GM18519 (cell line): ENCODE results near the gene FAM118A.
"Not testable (repeated sequence)": the region's sequence is repeated elsewhere in the genome, so short reads cannot be mapped to it uniquely, and the experiment has no call there.

Source experiments
- ATAC-seq: cut with Tn5 transposase; IDR thresholded peaks from one replicate; pipeline ENCODE4 v1.9.1; 2021; ENCODE audit warnings: mild to moderate bottlenecking, moderate library complexity; ENCODE audit not compliant: unreplicated experiment, low FRiP score

FAM118A gene

GRCh38 chr22:45308391-45308956 lies 1.3 kb upstream of the FAM118A start:
- no peak for ATAC-seq

GRCh38 chr22:45308957-45309421 lies 745 bp upstream of the FAM118A start:
- ATAC-seq, result no peak

- no peak for ATAC-seq
These were observed 720 bp downstream of the FAM118A start for GRCh38 chr22:45310331-45310976.

- no peak for ATAC-seq
These were observed 1.3 kb downstream of the FAM118A start for GRCh38 chr22:45310977-45311531.

DNA sequence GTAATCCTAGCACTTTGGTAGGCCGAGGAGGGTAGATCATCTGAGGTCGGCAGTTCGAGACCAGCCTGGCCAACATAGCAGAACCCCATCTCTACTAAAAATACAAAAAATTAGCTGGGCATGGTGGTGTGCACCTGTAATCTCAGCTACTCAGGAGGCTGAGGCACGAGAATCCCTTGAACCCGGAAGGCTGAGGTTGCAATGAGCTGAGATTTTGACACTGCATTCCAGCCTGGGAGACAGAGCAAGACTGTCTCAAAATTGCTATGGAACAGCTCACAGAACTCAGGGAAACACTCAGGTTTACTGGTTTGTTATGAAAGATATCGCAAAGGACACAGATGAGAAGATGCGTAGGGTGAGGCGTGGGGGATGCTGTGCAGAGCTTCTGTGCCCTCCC lies 2.7 kb downstream of the FAM118A start:
- no peak for ATAC-seq

DNA sequence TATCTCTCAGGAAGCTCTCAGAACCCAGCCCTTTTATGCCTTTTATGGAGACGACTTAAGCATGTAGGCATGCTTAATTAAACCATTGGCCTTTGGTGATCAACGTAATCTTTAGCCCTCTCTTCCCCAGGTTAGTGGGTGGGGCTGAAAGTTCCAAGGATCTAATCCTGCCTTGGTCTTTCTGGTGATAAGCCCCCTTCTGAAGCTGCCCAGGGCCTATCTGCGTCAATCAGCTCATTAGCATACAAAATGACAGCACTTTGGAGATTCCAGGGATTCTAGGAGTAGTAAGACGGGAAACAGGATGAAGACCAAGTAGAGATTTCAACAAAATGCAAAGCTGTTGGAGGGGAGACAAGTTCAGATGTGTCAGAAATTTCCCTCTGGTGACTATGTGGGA lies 3.1 kb downstream of the FAM118A start:
- ATAC-seq, result no peak

- no peak for ATAC-seq
These were observed 4.5 kb downstream of the FAM118A start for GRCh38 chr22:45314054-45314721.

DNA sequence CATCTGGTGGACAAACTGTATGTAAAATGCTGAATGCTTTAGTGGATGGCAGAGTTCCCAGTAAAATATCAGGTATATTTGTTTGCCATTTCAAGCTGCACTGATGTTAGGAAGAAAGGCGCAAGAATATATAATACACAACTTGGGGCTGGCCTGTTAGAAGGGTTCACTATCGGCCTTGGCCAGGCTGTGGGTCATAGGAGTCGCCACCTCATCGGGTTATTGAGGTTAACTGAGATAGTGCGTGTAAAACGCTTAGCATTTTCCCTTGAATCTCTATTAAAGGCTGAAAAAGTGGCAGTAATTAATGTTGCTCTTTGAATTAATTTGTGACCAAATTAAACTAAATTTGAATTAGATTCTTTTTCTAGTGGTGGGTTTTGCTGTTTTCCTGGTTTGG lies 5.1 kb downstream of the FAM118A start:
- no peak for ATAC-seq

- ATAC-seq, result no peak
These were observed 7.2 kb downstream of the FAM118A start for GRCh38 chr22:45316796-45317526.

DNA sequence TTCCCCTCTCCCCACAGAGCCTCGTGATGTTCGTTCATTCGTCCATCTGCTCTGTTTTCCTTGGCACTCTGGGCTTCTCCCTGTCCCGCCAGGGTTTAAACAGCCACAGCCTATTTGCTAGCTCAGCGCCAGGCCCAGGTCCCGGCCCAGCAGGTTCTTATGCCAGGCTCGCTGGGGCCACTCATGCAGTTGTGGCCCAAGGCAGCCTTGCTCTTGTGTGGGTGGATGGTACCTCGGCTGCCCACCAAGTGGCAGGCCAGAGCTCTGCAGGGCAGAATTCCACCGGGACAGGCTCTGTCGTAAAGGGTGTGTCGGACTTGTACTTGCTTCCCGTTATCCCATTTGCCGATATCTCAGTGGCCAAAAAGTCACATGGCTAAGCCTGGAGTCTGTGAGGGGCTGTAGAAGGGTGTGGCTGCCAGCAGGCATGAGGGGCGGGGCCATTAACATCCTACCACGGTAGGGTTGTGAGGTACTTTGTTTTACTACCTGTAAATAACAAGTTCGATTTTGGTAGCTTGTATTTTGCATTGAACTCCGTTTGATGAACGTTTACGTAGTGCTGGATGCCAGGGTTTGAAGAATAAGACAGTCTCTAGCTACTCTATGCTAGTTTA lies 7.9 kb downstream of the FAM118A start:
- no peak for ATAC-seq

- ATAC-seq, result no peak
These were observed 8.4 kb downstream of the FAM118A start for GRCh38 chr22:45318168-45318557.

GRCh38 chr22:45318558-45319323 lies 9.0 kb downstream of the FAM118A start:
- ATAC-seq, result no peak

- ATAC-seq, result no peak
These were observed 9.6 kb downstream of the FAM118A start for GRCh38 chr22:45319324-45319685.

DNA sequence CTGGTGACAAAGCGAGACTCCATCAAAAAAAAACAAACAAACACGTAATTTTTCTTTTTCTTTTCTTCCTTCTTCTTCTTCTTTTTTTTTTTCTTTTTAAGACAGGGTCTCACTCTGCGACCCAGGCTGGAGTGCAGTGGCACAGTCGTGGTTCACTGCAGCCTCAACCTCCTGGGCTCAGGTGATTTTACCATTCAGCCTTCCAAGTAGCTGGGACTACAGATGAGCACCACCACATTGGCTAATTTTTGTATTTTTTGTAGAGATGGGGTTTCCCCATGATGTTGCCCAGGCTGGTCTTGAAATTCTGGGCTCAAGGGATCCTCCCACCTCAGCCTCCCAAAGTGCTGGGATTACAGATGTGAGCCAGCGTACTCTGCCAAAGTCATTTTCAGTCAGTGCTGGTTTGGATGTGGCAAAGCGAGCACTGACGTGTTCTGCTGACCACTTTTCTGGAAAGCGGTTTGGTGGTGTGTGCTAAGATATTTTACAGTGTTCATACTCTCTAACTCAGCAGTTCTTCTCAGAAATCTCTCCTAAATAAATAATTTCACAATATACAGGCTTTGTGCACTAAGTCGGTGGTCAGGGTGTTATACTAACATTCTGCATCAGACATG lies 10.7 kb downstream of the FAM118A start:
- ATAC-seq, result no peak

- no peak for ATAC-seq
These were observed 12.1 kb downstream of the FAM118A start for GRCh38 chr22:45321827-45322226.

DNA sequence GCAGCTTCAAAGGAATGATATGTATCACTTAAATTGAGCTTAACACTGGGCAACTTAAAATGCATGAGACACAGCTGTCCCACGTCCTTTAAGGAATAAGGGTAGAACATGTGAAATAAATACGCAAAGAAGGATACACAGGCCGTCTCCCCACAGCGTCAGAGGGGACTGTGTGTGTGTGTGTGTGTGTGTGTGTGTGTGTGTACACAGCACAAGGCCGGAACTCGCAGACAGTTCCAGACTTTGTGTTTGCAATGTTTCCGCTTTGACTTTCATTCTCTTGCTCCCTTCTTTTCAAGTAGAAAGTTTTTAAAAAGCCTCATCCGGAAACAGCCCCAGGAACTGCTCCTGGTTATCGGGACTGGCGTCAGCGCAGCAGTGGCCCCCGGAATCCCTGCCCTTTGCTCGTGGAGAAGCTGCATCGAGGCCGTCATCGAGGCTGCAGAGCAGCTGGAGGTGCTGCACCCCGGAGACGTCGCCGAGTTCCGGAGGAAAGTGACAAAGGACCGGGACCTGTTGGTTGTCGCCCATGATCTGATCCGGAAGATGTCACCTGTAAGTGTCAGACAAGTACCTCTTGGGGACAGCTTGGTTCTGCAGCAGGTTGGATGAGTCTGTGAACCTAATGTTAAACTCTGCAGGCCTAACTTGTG lies 13.3 kb downstream of the FAM118A start:
- ATAC-seq, result no peak

DNA sequence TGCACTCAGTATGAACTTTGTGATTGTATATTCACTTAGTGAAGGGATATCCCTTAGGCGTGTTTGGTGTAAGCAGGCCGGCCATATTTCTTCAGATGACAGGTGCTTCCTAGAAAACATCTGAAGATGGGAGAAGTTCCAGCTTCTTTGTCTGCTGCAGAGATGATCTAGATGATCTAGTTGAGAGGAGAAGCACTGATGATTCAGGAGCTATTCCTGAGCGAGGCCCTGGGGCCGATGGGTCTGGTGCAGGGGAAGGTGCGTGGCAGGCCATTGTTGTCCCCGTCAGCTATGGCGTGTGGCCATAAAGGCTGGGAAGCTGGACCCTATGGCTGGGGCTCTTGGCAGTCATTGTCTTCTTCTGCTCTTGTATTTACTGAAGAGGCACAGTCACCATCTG lies 14.0 kb downstream of the FAM118A start:
- ATAC-seq, result no peak

GRCh38 chr22:45324311-45324711 lies 14.6 kb downstream of the FAM118A start:
- no peak for ATAC-seq

- not testable (repeated sequence) for ATAC-seq
These were observed 18.5 kb downstream of the FAM118A start for GRCh38 chr22:45328261-45328660.
